Activated CD4-positive, alpha-beta T cell treated with anti-CD3 and anti-CD28 coated beads for 36 hours (primary cell): ENCODE measurements around the gene NARF. TPM values are rescaled to one million over a fixed set of nuclear protein-coding genes. Genes with fewer than 3 reads are reported as not detected.
"Not testable (repeated sequence)": the region's sequence is repeated elsewhere in the genome, so short reads cannot be mapped to it uniquely, and the experiment has no call there.

Experiments used
- ATAC-seq: fragments of 200-7000 bp; cut with Tn5 transposase; one replicate; pipeline ENCODE4 v1.10.0; 2021; ENCODE audit warnings: mild to moderate bottlenecking, moderate library complexity
- CTCF ChIA-PET: fragments of 350-600 bp; sonication (Branson Sonifier 250); formaldehyde crosslinking; loops from one replicate; lab custom pipeline; 2021; ENCODE audit warnings: antibody characterized with exemption; lab: Charles Lee
- POLR2A ChIA-PET: fragments of 350-600 bp; sonication (Branson Sonifier 250); formaldehyde crosslinking; loops from one replicate; lab custom pipeline; 2021; ENCODE audit warnings: antibody characterized with exemption, inconsistent platforms; lab: Charles Lee
- DNase-seq: peaks from one replicate; pipeline ENCODE4 v3.0.0-alpha.2; 2020
- H3K27ac Mint-ChIP-seq: one replicate; pipeline ENCODE4 v1.8.0; 2021; ENCODE audit warnings: mixed read lengths
- H3K27me3 Mint-ChIP-seq: one replicate; pipeline ENCODE4 v1.8.0; 2021; ENCODE audit warnings: mixed read lengths
- H3K36me3 Mint-ChIP-seq: one replicate; pipeline ENCODE4 v1.8.0; 2021; ENCODE audit warnings: low read depth, mixed read lengths
- H3K4me1 Mint-ChIP-seq: one replicate; pipeline ENCODE4 v1.8.0; 2021; ENCODE audit warnings: mixed read lengths
- H3K4me3 Mint-ChIP-seq: one replicate; pipeline ENCODE4 v1.8.0; 2021; ENCODE audit warnings: mild to moderate bottlenecking, moderate library complexity, mixed read lengths
- H3K9me3 Mint-ChIP-seq: one replicate; pipeline ENCODE4 v1.8.0; 2021; ENCODE audit warnings: low read depth, mixed read lengths
- intact Hi-C, 2 experiments: fragments of 100-400 bp; cut with DNase I in 1 of 2; cut with micrococcal nuclease in 1 of 2; formaldehyde crosslinking; loops; one replicate each; pipeline versions ENCODE4 v1.14.2 to v1.15.1; 2022 to 2024; cut with DNase I, micrococcal nuclease
- total RNA-seq, 2 experiments: library from RNA; stranded (reverse); gene quantifications; one replicate each; pipeline ENCODE4 v1.2.3, GENCODE V29; 2021

NARF gene
- total RNA-seq, 2 experiments from 2014 or later: 65.4 to 85.9 TPM

GRCh38 chr17:82503728-82504308, 45.3 kb downstream of the NARF start:
- no peak for ATAC-seq
- H3K27me3 Mint-ChIP-seq: no peaks in the 10 kb centered on the region
- H3K9me3 Mint-ChIP-seq: no peaks in the 10 kb centered on the region
- H3K4me1 Mint-ChIP-seq: peaks cover 12% of the 10 kb centered on the region
- H3K27ac Mint-ChIP-seq: no peak overlapping the region
- DNase-seq: no peak
- ChIA-PET POLR2A (no interaction called here), CTCF (interaction anchor here (1.3 kb wide), 1 partner anchor 15 kb away, joined by 3 read pairs; no protein-coding TSS in a partner anchor)
- no peak overlapping the region for H3K4me3 Mint-ChIP-seq
- intact Hi-C loops: no loop called here
- H3K36me3 Mint-ChIP-seq: no peaks in the 10 kb centered on the region

GRCh38 chr17:82505296-82505695, 46.8 kb downstream of the NARF start:
- ATAC-seq: no peak
- POLR2A ChIA-PET: interaction anchor here (0.6 kb wide), 1 partner anchor 11 kb away, joined by 6 read pairs; no protein-coding TSS in a partner anchor
- intact Hi-C loops: no loop called here
- Mint-ChIP-seq H3K27me3 (no peaks in the 10 kb centered on the region), H3K4me1 (peaks cover 9% of the 10 kb centered on the region), H3K4me3 (no peak overlapping the region), H3K27ac (no peak overlapping the region), H3K9me3 (no peaks in the 10 kb centered on the region), H3K36me3 (no peaks in the 10 kb centered on the region)
- DNase-seq: no peak
- CTCF ChIA-PET: interaction anchor here (1.1 to 1.5 kb wide), 2 partner anchors 31 to 49 kb away, joined by 3 read pairs; no protein-coding TSS in a partner anchor

GRCh38 chr17:82506402-82506801, 47.9 kb downstream of the NARF start:
- H3K27ac Mint-ChIP-seq: not testable (repeated sequence)

GRCh38 chr17:82507631-82508175, 49.2 kb downstream of the NARF start:
- no peaks in the 10 kb centered on the region for H3K9me3 Mint-ChIP-seq
- H3K36me3 Mint-ChIP-seq: no peaks in the 10 kb centered on the region
- DNase-seq (no peak), ATAC-seq (no peak)
- POLR2A ChIA-PET: no interaction called here
- no peak overlapping the region for H3K27ac Mint-ChIP-seq
- intact Hi-C loops: no loop called here
- H3K27me3 Mint-ChIP-seq: no peaks in the 10 kb centered on the region
- peaks cover 14% of the 10 kb centered on the region for H3K4me1 Mint-ChIP-seq
- no peak overlapping the region for H3K4me3 Mint-ChIP-seq
- CTCF ChIA-PET: interaction anchor here (0.7 kb wide), 2 partner anchors 39 to 43 kb away, joined by 3 read pairs; no protein-coding TSS in a partner anchor

More at GRCh38 chr17:82506402-82506801, 47.9 kb downstream of the NARF start:
- H3K4me3 Mint-ChIP-seq, H3K9me3 Mint-ChIP-seq, H3K27me3 Mint-ChIP-seq, POLR2A ChIA-PET, H3K36me3 Mint-ChIP-seq: not testable (repeated sequence)
- DNase-seq: peak; percentile 76
- intact Hi-C loops: loop anchor here in 1 of 2 experiments (1.0 kb wide), 2 partner anchors 9 to 13 kb away; partner anchors contain the start of gene FOXK2
- peak; percentile 97 for ATAC-seq
- H3K4me1 Mint-ChIP-seq: peaks cover 13% of the 10 kb centered on the region
- CTCF ChIA-PET: interaction anchor here (0.6 to 1.5 kb wide), 7 partner anchors 9 to 84 kb away, joined by 3 to 4 read pairs (median 3); no protein-coding TSS in a partner anchor

- POLR2A ChIA-PET: not testable (repeated sequence)
These were observed 53.1 kb downstream of the NARF start for GRCh38 chr17:82511642-82512041.

GRCh38 chr17:82513864-82514263, 55.3 kb downstream of the NARF start:
- ChIA-PET CTCF (interaction anchor here (0.5 kb wide), 1 partner anchor 14 kb away, joined by 3 read pairs; no protein-coding TSS in a partner anchor), POLR2A (interaction anchor here (1.1 kb wide), 1 partner anchor 21 kb away, joined by 4 read pairs; no protein-coding TSS in a partner anchor)
- DNase-seq, H3K4me1 Mint-ChIP-seq, H3K4me3 Mint-ChIP-seq, H3K9me3 Mint-ChIP-seq, H3K36me3 Mint-ChIP-seq, H3K27ac Mint-ChIP-seq, H3K27me3 Mint-ChIP-seq, ATAC-seq: not testable (repeated sequence)
- intact Hi-C loops: loop anchor here in 1 of 2 experiments (2.0 kb wide), 1 partner anchor 13 kb away; no protein-coding TSS in a partner anchor

More at GRCh38 chr17:82511642-82512041, 53.1 kb downstream of the NARF start:
- ATAC-seq, H3K27me3 Mint-ChIP-seq, H3K27ac Mint-ChIP-seq, H3K36me3 Mint-ChIP-seq, intact Hi-C loops, H3K4me1 Mint-ChIP-seq, DNase-seq, H3K9me3 Mint-ChIP-seq, H3K4me3 Mint-ChIP-seq: not testable (repeated sequence)
- CTCF ChIA-PET: interaction anchor here (0.8 kb wide), 1 partner anchor 12 kb away, joined by 3 read pairs; no protein-coding TSS in a partner anchor

DNA sequence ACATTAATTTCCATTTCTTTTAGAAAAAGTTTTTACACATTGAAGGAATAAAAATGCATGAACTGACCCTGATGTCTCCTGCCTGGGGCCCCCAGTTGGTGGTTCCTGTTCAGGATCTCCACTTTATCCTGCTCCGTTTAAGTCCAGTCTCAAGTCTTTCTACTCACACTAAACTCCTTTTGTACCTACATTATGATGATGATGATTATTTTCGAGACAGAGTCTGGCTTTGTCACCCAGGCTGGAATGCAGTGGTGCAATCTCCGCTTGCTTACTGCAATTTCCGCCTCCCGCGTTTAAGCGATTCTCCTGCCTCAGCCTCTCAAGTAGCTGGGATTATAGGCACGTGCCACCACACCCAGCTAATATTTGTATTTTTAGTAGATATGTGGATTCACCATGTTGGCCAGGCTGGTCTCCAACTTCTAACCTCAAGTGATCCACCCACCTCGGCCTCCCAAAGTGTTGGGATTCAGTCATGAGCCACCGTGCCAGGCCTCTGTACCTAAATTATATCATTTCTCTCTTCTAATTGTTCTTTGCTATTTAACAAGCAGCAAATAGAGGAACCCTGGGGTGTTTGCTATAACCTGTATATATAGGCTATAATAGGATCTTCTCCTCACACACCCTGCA, 58.8 kb downstream of the NARF start:
- Mint-ChIP-seq H3K4me3 (no peak overlapping the region), H3K27ac (no peak overlapping the region), H3K36me3 (peaks cover 10% of the 10 kb centered on the region), H3K4me1 (peaks cover 13% of the 10 kb centered on the region), H3K27me3 (no peaks in the 10 kb centered on the region), H3K9me3 (no peaks in the 10 kb centered on the region)
- ChIA-PET POLR2A (no interaction called here), CTCF (interaction anchor here (0.7 to 0.8 kb wide), 2 partner anchors 17 to 22 kb away, joined by 3 read pairs; no protein-coding TSS in a partner anchor)
- ATAC-seq (no peak), DNase-seq (no peak)
- intact Hi-C loops: no loop called here

- peaks cover 15% of the 10 kb centered on the region for H3K36me3 Mint-ChIP-seq
- H3K27me3 Mint-ChIP-seq: no peaks in the 10 kb centered on the region
- DNase-seq (peak; percentile 95), ATAC-seq (peak; percentile 98)
- peak within 1 kb of the TSS; percentile 92 for H3K27ac Mint-ChIP-seq
- H3K4me1 Mint-ChIP-seq: peaks cover 24% of the 10 kb centered on the region
- ChIA-PET CTCF (interaction anchor here (0.6 to 1.0 kb wide), 5 partner anchors 16 to 596 kb away, joined by 3 read pairs; no protein-coding TSS in a partner anchor), POLR2A (interaction anchor here (0.7 to 1.5 kb wide), 7 partner anchors 12 to 68 kb away, joined by 3 to 7 read pairs (median 3); partner anchors contain the start of genes CYBC1 and NARF)
- H3K9me3 Mint-ChIP-seq: no peaks in the 10 kb centered on the region
- intact Hi-C loops: loop anchor here (1.0 to 2.0 kb wide), 13 partner anchors 13 to 532 kb away; partner anchors contain the start of genes CYBC1 (in 2 of the 2), NARF (in 2 of the 2), CSNK1D (in 1 of the 2) and HEXD (in 1 of the 2)
- peak within 1 kb of the TSS; percentile 88 for H3K4me3 Mint-ChIP-seq
These were observed 60.6 kb downstream of the NARF start, which contains the start of gene FOXK2 for GRCh38 chr17:82518826-82519810. FOXK2 (plus strand) TSS chr17:82519732; CDS start chr17:82519889, 157 bp downstream.

DNA sequence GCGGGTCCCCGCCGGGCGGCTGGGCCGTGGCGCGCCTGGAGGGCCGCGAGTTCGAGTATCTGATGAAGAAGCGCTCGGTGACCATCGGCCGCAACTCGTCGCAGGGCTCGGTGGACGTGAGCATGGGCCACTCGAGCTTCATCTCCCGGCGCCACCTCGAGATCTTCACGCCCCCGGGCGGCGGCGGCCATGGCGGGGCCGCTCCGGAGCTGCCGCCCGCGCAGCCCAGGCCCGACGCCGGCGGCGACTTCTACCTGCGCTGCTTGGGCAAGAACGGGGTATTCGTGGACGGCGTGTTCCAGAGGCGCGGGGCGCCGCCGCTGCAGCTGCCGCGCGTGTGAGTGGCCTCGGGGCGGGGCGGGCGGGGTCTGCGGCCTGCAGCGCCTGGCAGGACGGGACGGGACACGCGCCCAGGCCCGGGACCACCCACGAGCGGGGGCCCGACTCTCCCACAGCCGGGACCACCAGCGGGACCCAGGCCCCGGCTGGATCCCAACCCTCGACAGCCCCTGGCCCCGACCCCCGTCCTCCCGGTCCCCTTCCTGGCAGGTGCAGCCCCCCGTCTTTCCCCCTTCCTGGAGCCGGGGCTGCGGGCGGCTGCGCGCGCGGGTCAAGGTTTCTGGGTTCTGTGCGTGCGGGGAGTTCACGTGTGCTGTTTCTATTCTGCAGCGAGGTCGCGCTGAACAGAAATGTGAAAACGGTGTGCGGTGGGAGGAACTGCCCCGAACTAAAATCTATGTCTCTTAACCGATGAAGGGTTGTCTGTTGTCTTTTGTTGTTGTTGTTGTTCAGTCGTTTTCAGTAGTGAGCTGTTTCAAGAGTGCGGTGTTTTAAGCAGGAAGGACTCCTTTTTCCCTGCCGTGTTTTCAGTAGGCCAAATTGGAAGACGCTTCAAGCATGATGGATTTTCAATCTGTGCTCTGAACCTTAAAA, 61.7 kb downstream of the NARF start:
- peak overlapping the region; percentile 88 for H3K4me3 Mint-ChIP-seq
- peaks cover 17% of the 10 kb centered on the region for H3K36me3 Mint-ChIP-seq
- peaks cover 33% of the 10 kb centered on the region for H3K4me1 Mint-ChIP-seq
- no peaks in the 10 kb centered on the region for H3K27me3 Mint-ChIP-seq
- ATAC-seq (no peak), DNase-seq (peak; percentile 66)
- CTCF ChIA-PET: interaction anchor here (0.8 to 1.6 kb wide), 6 partner anchors 21 to 222 kb away, joined by 3 read pairs; no protein-coding TSS in a partner anchor
- no peaks in the 10 kb centered on the region for H3K9me3 Mint-ChIP-seq
- peak overlapping the region; percentile 92 for H3K27ac Mint-ChIP-seq
- POLR2A ChIA-PET: interaction anchor here (1.4 to 1.5 kb wide), 3 partner anchors 22 to 69 kb away, joined by 3 to 7 read pairs (median 6); partner anchors contain the start of genes CYBC1 and NARF
- intact Hi-C loops: loop anchor here (1.0 to 5.0 kb wide), 14 partner anchors 14 to 531 kb away; partner anchors contain the start of genes CYBC1 (in 2 of the 2), NARF (in 2 of the 2), CSNK1D (in 1 of the 2) and HEXD (in 1 of the 2)
